Measurements from ENCODE around the gene ERVMER34-1. TPM values are rescaled to one million over a fixed set of nuclear protein-coding genes. Genes with fewer than 3 reads are reported as not detected.

Gene ERVMER34-1
- total RNA-seq, 2 experiments from 2014 or later: not detected

- ChIA-PET POLR2A (no interaction called here), CTCF (interaction anchor here (0.7 kb wide), 1 partner anchor 134 kb away, joined by 3 read pairs; no protein-coding TSS in a partner anchor)
- no peaks in the 10 kb centered on the region for H3K27me3 ChIP-seq (ENCODE audit: control insufficient read depth in 1 of 2, insufficient read depth in 2 of 2, low read length in 2 of 2)
- intact Hi-C loops (cut with DNase I, micrococcal nuclease): no loop called here
- no peaks in the 10 kb centered on the region for H3K36me3 ChIP-seq (ENCODE audit: insufficient read depth, low read length)
- TF ChIP-seq, protein P1, sequence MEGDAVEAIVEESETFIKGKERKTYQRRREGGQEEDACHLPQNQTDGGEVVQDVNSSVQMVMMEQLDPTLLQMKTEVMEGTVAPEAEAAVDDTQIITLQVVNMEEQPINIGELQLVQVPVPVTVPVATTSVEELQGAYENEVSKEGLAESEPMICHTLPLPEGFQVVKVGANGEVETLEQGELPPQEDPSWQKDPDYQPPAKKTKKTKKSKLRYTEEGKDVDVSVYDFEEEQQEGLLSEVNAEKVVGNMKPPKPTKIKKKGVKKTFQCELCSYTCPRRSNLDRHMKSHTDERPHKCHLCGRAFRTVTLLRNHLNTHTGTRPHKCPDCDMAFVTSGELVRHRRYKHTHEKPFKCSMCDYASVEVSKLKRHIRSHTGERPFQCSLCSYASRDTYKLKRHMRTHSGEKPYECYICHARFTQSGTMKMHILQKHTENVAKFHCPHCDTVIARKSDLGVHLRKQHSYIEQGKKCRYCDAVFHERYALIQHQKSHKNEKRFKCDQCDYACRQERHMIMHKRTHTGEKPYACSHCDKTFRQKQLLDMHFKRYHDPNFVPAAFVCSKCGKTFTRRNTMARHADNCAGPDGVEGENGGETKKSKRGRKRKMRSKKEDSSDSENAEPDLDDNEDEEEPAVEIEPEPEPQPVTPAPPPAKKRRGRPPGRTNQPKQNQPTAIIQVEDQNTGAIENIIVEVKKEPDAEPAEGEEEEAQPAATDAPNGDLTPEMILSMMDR (IDR thresholded peaks at IDR 0.05): no peak
- Mint-ChIP-seq H3K27ac (no peak overlapping the region), H3K4me1 (ENCODE audit: low read depth) (no peaks in the 10 kb centered on the region), H3K27me3 (peaks cover 15% of the 10 kb centered on the region), H3K4me3 (no peak overlapping the region), H3K9me3 (no peaks in the 10 kb centered on the region), H3K36me3 (ENCODE audit: low read depth) (no peaks in the 10 kb centered on the region)
- DNase-seq: no peak
- H3K27ac ChIP-seq (ENCODE audit: low read depth in 1 of 2, low read length in 2 of 2): no peak overlapping the region
- H3K4me3 ChIP-seq (ENCODE audit: low read length): no peak overlapping the region
- H3K4me1 ChIP-seq (ENCODE audit: insufficient read depth, low read length): no peaks in the 10 kb centered on the region
- H3K9me3 ChIP-seq (ENCODE audit: control insufficient read depth in 1 of 2, insufficient read depth in 1 of 2, low read length in 2 of 2): no peaks in the 10 kb centered on the region
- ATAC-seq (ENCODE audit: poor library complexity): no peak
Measured at GRCh38 chr4:52795533-52795932, 44.3 kb upstream of the ERVMER34-1 start.

DNA sequence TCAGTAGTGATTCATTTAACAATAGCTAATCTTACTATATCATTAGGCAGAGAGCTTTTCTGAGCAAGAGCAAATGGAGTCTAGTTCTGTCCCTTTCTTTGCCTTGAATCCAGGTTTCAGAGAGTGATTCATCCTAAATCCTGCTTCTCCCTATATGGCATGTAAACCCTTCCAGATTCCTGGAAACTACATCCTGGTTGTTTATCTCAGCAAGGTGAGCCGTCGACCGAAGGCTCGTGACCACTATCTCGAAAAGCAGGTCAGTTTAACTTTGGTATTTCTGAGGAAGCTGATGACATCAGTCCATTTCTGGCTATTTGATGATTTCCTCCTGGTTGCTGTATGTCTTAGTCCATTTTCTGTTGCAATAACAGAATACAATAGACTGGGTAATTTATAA, 40.7 kb upstream of the ERVMER34-1 start:
- TF ChIP-seq, protein P1 (IDR thresholded peaks at IDR 0.05): no peak
- ChIA-PET POLR2A (no interaction called here), CTCF (no interaction called here)
- ATAC-seq (ENCODE audit: poor library complexity) (no peak), DNase-seq (no peak)
- Histone ChIP-seq H3K27ac (ENCODE audit: low read depth in 1 of 2, low read length in 2 of 2) (no peak overlapping the region), H3K4me1 (ENCODE audit: insufficient read depth, low read length) (no peaks in the 10 kb centered on the region), H3K9me3 (ENCODE audit: control insufficient read depth in 1 of 2, insufficient read depth in 1 of 2, low read length in 2 of 2) (no peaks in the 10 kb centered on the region), H3K27me3 (ENCODE audit: control insufficient read depth in 1 of 2, insufficient read depth in 2 of 2, low read length in 2 of 2) (no peaks in the 10 kb centered on the region), H3K4me3 (ENCODE audit: low read length) (no peak overlapping the region), H3K36me3 (ENCODE audit: insufficient read depth, low read length) (no peaks in the 10 kb centered on the region)
- Mint-ChIP-seq H3K36me3 (ENCODE audit: low read depth) (no peaks in the 10 kb centered on the region), H3K9me3 (no peaks in the 10 kb centered on the region), H3K4me3 (no peak overlapping the region), H3K4me1 (ENCODE audit: low read depth) (no peaks in the 10 kb centered on the region), H3K27me3 (peaks cover 6% of the 10 kb centered on the region), H3K27ac (no peak overlapping the region)
- intact Hi-C loops (cut with DNase I, micrococcal nuclease): no loop called here

DNA sequence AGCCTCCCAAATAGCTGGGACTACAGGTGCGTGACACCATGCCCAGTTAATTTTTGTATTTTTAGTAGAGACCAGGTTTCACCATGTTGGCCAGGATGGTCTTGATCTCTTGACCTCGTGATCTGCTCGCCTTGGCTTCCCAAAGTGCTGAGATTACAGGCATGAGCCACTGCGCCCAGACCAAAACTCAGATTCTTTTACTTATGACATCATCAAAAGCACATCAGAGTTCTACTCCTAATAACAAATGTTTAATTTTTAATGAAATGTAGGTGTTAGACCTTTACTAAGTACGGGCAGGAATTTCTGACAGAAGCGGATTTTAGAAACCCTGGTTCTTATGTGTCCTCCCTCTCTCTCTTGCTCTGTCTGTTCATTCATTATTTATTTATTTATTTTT, 38.5 kb upstream of the ERVMER34-1 start:
- Mint-ChIP-seq H3K4me3 (no peak overlapping the region), H3K36me3 (ENCODE audit: low read depth) (no peaks in the 10 kb centered on the region), H3K9me3 (no peaks in the 10 kb centered on the region), H3K27me3 (peaks cover 14% of the 10 kb centered on the region), H3K27ac (no peak overlapping the region), H3K4me1 (ENCODE audit: low read depth) (no peaks in the 10 kb centered on the region)
- ATAC-seq (ENCODE audit: poor library complexity): no peak
- Histone ChIP-seq H3K36me3 (ENCODE audit: insufficient read depth, low read length) (no peaks in the 10 kb centered on the region), H3K4me1 (ENCODE audit: insufficient read depth, low read length) (no peaks in the 10 kb centered on the region), H3K4me3 (ENCODE audit: low read length) (no peak overlapping the region), H3K27ac (ENCODE audit: low read depth in 1 of 2, low read length in 2 of 2) (no peak overlapping the region), H3K9me3 (ENCODE audit: control insufficient read depth in 1 of 2, insufficient read depth in 1 of 2, low read length in 2 of 2) (no peaks in the 10 kb centered on the region), H3K27me3 (ENCODE audit: control insufficient read depth in 1 of 2, insufficient read depth in 2 of 2, low read length in 2 of 2) (no peaks in the 10 kb centered on the region)
- ChIA-PET POLR2A (no interaction called here), CTCF (interaction anchor here (0.9 kb wide), 1 partner anchor 10 kb away, joined by 3 read pairs; no protein-coding TSS in a partner anchor)
- DNase-seq: no peak
- TF ChIP-seq, protein P1 (IDR thresholded peaks at IDR 0.05): no peak
- intact Hi-C loops (cut with DNase I, micrococcal nuclease): no loop called here

Measured in CD4-positive, alpha-beta T cell (primary cell).